Mesothelial cell of epicardium (in vitro differentiated cells): ENCODE results near the gene NRF1. TPM values are rescaled to one million over a fixed set of nuclear protein-coding genes. Genes with fewer than 3 reads are reported as not detected.
A peak's percentile ranks its signal among the peaks of the same experiment; 100 is the strongest.
"Not testable (repeated sequence)": the region's sequence is repeated elsewhere in the genome, so short reads cannot be mapped to it uniquely, and the experiment has no call there.

ENCODE experiments used
- DNase-seq, 2 experiments: peaks; one replicate each; pipeline ENCODE4 v3.0.0; 2021; ENCODE audit warnings: low spot score in 2 of 2; ENCODE audit not compliant: unreplicated experiment in 2 of 2
- H3K27ac Mint-ChIP-seq: 2 replicates; pipeline ENCODE4 v1.8.0; 2021; ENCODE audit warnings: mixed read lengths
- H3K27me3 Mint-ChIP-seq: 2 replicates; pipeline ENCODE4 v1.8.0; 2021; ENCODE audit warnings: low read depth, mixed read lengths
- H3K36me3 Mint-ChIP-seq: 2 replicates; pipeline ENCODE4 v1.8.0; 2021; ENCODE audit warnings: mixed read lengths
- H3K4me1 Mint-ChIP-seq: 2 replicates; pipeline ENCODE4 v1.8.0; 2021; ENCODE audit warnings: mixed read lengths
- H3K4me3 Mint-ChIP-seq: 2 replicates; pipeline ENCODE4 v1.8.0; 2021; ENCODE audit warnings: mild to moderate bottlenecking, moderate library complexity, mixed read lengths
- H3K9me3 Mint-ChIP-seq: 2 replicates; pipeline ENCODE4 v1.8.0; 2021; ENCODE audit warnings: mixed read lengths
- total RNA-seq: library from RNA; stranded (reverse); gene quantifications from 3 replicates; pipeline ENCODE4 v1.2.1, GENCODE V29; 2021
- TF ChIP-seq, protein P1 (sequence below): fragments of 200-600 bp; sonication (generic); IDR thresholded peaks from one replicate; pipeline ENCODE4 v1.5.0; 2021; ENCODE audit warnings: antibody characterized with exemption; ENCODE audit not compliant: unreplicated experiment

NRF1 gene
- total RNA-seq, 1 donor from 2014 or later: 26.3 TPM

DNA sequence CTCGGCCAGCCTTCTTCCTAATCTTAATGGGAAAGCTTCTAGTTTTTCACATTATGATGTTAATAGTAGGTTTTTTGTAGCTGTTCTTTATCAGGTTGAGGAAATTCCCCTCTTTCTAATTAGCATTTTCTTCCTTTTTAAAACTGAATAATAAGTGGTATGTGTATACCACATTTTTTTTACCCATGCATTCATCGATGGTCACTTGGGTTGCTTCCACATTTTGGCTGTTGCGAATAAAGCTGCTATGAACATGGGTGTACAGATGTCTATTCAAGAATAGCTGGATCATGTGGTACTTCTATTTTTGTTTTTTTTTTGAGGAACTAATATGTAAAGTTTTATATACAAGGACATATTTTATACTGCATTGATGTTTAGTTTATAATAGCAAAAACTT, 44.3 kb downstream of the NRF1 start:
- H3K4me1 Mint-ChIP-seq: no peaks in the 10 kb centered on the region
- no peaks in the 10 kb centered on the region for H3K27me3 Mint-ChIP-seq
- no peak overlapping the region for H3K4me3 Mint-ChIP-seq
- TF ChIP-seq, protein P1, sequence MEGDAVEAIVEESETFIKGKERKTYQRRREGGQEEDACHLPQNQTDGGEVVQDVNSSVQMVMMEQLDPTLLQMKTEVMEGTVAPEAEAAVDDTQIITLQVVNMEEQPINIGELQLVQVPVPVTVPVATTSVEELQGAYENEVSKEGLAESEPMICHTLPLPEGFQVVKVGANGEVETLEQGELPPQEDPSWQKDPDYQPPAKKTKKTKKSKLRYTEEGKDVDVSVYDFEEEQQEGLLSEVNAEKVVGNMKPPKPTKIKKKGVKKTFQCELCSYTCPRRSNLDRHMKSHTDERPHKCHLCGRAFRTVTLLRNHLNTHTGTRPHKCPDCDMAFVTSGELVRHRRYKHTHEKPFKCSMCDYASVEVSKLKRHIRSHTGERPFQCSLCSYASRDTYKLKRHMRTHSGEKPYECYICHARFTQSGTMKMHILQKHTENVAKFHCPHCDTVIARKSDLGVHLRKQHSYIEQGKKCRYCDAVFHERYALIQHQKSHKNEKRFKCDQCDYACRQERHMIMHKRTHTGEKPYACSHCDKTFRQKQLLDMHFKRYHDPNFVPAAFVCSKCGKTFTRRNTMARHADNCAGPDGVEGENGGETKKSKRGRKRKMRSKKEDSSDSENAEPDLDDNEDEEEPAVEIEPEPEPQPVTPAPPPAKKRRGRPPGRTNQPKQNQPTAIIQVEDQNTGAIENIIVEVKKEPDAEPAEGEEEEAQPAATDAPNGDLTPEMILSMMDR: no peak
- H3K9me3 Mint-ChIP-seq: peaks cover 25% of the 10 kb centered on the region
- no peak for DNase-seq
- no peak overlapping the region for H3K27ac Mint-ChIP-seq
- H3K36me3 Mint-ChIP-seq: peaks cover 45% of the 10 kb centered on the region

DNA sequence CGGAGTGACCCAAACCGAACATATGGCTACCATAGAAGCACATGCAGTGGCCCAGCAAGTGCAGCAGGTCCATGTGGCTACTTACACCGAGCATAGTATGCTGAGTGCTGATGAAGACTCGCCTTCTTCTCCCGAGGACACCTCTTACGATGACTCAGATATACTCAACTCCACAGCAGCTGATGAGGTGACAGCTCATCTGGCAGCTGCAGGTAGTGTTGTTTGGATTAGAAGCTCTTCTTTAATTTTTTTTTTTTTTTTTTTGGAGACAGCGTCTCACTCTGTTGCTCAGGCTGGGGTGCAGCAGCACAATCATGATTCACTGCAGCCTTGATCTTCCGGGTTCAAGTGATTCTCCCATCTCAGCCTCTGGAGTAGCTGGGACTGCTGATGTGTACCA, 45.8 kb downstream of the NRF1 start:
- H3K27me3 Mint-ChIP-seq: no peaks in the 10 kb centered on the region
- no peak overlapping the region for H3K27ac Mint-ChIP-seq
- peaks cover 60% of the 10 kb centered on the region for H3K36me3 Mint-ChIP-seq
- no peaks in the 10 kb centered on the region for H3K4me1 Mint-ChIP-seq
- no peak for DNase-seq
- no peak overlapping the region for H3K4me3 Mint-ChIP-seq
- TF ChIP-seq, protein P1: no peak
- H3K9me3 Mint-ChIP-seq: peaks cover 37% of the 10 kb centered on the region

DNA sequence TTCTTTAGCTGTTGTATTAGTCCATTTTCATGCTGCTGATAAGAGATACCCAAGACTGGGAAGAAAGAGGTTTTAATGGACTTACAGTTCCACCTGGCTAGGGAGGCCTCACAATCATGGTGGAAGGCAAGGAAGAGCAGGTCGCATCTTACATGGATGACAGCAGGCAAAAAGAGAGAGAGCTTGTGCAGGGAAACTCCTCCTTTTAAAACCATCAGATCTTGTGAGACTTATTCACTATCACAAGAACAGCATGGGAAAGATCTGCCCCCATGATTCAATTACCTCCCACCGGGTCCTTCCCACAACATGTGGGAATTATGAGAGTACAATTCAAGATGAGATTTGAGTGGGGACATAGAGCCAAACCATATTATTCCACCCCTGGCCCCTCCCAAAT, 48.4 kb downstream of the NRF1 start:
- not testable (repeated sequence) for DNase-seq

DNA sequence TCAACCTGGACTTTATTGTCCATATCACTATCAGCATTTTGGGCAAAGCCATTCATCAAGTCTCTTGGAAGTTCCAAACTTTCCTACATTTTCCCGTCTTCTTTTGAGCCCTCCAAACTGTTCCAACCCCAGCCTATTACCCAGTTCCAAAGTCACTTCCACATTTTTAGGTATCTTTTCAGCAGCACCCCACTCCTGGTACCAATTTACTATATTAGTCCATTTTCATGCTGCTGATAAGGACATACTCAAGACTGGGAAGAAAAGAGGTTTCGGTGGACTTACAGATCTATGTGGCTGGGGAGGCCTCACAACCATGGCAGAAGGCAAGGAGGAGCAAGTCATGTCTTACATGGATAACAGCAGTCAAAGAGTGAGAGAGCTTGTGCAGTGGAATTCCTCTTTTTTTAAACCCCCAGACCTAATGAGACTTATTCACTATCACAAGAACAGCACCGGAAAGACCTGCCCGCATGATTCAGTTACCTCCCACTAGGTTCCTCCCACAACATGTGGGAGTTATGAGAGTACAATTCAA, 50.2 kb downstream of the NRF1 start:
- no peak overlapping the region for H3K4me3 Mint-ChIP-seq
- no peak for DNase-seq
- H3K9me3 Mint-ChIP-seq: peaks cover 27% of the 10 kb centered on the region
- H3K27me3 Mint-ChIP-seq: no peaks in the 10 kb centered on the region
- H3K36me3 Mint-ChIP-seq: peaks cover 58% of the 10 kb centered on the region
- no peak overlapping the region for H3K27ac Mint-ChIP-seq
- TF ChIP-seq, protein P1: no peak
- peaks cover 3% of the 10 kb centered on the region for H3K4me1 Mint-ChIP-seq

More for the DNA sequence above, 48.4 kb downstream of the NRF1 start:
- Mint-ChIP-seq H3K36me3 (peaks cover 58% of the 10 kb centered on the region), H3K9me3 (peaks cover 27% of the 10 kb centered on the region)
- not testable (repeated sequence) for H3K27ac Mint-ChIP-seq, H3K27me3 Mint-ChIP-seq, H3K4me1 Mint-ChIP-seq, H3K4me3 Mint-ChIP-seq

DNA sequence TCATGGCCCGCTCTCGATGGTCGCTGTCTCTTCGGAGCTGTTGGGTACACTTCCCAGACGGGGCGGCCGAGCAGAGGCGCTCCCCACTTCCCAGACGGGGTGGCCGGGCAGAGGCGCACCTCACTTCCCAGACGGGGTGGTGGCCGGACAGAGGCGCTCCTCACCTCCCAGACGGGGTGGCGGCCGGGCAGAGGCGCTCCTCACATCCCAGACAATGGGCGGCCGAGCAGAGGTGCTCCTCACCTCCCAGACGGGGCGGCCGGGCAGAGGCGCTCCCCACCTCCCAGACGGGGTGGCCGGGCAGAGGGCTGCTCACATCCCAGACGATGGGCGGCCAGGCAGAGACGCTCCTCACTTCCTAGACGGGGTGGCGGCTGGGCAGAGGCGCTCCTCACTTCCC, 51.7 kb downstream of the NRF1 start:
- not testable (repeated sequence) for DNase-seq, H3K27ac Mint-ChIP-seq, H3K4me1 Mint-ChIP-seq, H3K4me3 Mint-ChIP-seq, H3K27me3 Mint-ChIP-seq
- H3K9me3 Mint-ChIP-seq: peaks cover 27% of the 10 kb centered on the region
- peaks cover 51% of the 10 kb centered on the region for H3K36me3 Mint-ChIP-seq

DNA sequence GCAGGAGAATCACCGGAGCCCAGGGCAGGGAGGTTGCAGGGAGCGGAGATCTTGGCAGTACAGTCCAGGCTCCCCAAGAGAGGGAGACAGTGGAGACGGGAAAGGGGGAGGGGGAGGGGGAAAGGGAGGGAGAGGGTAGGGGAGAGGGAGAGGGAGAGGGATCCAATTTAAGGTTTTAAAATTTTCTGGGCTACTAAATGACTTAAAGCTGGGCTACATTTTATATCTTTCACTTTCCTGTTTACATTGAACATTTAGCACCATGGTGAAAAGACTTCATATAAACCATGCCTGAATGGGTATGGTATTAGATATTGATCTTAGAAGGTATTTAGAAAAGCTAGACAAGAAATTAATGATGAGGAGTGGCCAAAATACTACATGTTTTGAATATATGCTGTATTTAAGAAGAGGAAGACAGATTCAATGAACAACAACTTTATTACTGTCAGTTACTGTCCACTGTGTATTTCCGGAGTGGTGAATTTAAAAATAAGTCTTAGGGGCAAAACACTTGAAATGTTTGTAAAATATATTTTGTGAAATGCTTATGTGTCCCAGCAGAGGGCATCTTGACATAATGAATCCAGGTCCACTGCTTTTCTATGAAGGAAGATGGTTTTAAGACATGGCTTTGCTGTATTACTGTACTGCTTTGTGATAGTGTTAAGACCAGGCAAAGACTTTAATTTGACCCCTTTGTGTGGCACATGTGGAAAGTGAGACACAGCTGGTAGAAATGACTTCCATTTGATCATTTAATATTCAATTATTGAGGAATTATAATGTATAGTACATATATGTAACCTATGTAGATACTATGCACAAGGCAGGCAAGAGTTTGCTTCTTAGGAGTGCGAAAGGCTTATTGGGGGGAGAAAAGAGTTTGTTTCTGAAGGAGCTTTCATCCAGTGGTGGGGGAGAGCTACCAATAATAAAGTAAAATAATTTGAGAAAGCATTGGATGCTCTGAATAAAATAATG, 52.8 kb downstream of the NRF1 start:
- TF ChIP-seq, protein P1: peak; percentile 61
- Mint-ChIP-seq H3K36me3 (peaks cover 44% of the 10 kb centered on the region), H3K27me3 (no peaks in the 10 kb centered on the region), H3K4me3 (no peak overlapping the region), H3K9me3 (peaks cover 26% of the 10 kb centered on the region), H3K4me1 (peaks cover 3% of the 10 kb centered on the region), H3K27ac (peak overlapping the region; percentile 35)
- no peak for DNase-seq
